Activated T-cell treated with anti-CD3 and anti-CD28 coated beads, Interleukin-2, amount 50 U/mL, for 48 hours (primary cell): ENCODE results near the gene AGFG1.

Source experiments
- DNase-seq, 2 experiments: peaks; one replicate each; pipeline ENCODE4 v3.0.0-alpha.2; 2020

AGFG1 gene

DNA sequence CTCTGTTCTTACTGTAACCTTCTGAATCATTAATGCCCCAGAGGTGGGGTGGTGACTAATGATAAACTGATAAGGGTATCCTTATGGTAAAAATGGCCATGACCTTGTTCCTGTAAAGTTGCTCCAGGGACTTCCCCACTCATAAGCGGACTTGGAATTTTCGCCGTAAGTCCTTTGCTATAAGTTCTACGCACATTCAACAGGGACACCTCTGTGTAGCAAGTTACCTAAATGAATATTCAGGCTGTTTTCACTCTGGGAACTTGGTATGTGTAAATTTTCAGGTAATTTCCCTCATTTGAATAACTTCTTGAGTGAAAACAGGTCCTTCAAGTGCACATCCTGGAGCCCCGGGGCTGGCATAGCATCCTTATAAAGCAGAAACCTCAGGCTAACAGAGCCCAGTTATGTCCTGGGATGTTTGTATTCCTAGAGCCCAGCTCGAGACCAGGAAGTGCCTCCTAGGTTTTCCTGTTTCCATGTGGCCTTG is 9.4 kb upstream of the AGFG1 start:
- peak; percentile 55 to 64 for DNase-seq

DNA sequence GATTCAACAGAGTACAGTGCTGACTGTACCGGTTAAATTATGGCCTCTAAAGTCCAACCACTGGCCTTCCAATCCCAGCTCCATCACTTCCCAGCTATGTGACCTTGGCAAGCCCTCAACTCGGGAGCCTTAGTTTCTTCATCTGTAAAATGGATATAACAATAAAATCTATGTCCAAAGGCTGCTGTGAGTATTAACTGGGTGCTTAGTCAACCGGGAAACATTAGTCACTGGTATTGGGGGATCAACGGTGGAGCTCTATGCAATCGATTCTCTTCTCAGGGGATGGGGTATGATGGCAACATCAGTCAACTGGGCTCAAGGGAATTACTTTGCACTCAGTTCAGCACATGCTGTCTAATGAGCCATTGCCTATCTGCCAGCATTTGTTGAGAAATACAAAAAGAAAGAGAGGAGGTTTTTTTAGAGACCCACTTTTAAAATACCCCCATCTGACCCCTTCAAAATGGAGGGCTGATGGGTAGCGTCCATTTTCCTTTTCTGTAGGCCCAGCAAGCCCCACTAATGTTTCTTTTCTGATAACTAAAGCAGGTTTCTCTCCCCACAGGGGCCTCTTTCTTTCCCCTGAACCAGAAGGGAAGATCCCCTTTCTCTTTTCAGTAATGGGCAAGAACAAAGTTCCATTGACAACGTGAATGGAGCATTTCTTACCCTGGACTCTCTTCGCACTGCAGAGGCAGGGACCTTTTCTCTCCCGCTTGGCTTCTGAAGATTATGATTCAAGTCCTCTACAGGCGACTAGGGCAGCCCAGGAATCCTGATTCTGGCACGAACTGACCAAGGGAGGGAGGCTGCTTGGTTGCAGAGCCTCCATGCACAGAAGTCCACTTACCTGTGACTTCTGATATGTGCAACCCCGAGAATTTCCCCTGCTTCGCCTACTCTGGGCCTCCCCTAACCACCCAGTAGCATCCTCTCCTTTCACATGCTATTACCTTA is 8.7 kb upstream of the AGFG1 start:
- peak; percentile 60 to 62 for DNase-seq

DNA sequence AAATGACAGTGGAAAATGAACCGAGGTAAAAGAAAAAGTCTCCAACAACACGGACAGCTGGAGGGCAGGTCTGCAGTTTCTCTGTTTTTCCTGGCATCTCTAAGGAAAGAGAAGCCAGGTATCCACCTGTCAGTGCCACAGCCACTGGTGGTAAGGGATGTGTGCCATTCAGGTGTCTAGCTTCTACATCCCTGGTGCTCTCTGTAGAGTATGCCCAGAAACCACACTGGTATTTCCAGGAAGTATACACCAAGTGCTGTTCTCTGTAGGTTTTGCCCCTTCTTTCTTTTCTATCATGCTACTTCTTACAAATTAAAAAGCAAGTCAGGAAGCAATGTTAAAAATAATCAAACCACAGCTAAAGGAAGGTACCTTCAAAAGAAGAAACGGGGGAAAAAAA is 7.6 kb upstream of the AGFG1 start:
- peak in 1 of 2 experiments; percentile 47 for DNase-seq

DNA sequence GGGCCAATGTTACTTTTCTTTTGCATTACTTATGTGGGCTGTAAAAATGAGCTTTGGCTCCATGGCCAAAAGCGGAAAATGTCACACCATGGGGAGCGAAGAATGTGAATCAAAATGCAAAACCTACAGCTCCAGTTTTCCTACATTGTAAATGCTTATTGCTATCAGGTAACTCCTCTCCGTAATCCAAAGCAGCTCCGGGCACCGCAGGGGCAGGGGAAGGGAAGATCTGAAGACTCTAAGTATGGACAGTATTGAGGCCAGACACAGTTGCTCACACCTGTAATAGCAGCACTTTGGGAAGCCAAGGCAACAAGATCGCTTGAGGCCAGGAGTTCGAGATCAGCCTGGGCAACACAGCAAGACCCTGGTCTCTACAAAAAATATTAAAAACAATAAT is 7.1 kb upstream of the AGFG1 start:
- DNase-seq: peak in 1 of 2 experiments; percentile 48

DNA sequence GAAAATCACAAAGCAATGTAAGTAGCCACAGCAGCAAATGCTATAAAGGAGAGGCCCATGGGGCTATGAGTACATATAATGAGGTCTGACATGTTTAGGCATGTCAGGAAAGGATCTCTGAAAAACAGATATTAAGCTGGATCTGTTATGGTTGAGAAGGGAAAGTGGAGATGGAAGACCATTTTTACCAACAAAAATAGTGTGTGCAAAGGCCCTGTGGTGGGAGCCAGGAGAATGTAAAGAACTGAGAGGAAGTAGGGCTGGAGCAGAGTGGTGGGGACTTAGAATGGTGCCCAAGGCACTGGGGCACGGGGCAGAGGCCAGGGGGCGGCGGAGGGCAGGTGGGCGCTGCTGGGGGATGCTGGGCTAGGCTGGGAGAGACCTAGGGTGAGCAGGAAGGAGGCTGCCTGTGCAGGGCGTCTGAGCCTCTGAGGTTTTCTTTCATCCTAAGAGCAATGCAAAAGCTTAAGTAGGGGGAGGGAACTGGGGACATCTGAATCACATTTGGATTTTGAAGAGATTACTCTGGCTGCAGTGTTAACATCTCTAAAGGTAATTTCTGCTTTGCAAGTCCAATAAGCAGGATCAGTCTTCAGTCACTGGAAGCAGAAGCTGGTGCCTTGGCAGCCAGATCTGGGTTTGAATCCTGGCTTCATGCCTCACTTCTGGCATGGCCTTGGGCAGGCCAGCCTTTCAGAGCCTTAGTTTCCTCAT is 4.9 kb upstream of the AGFG1 start:
- DNase-seq: no peak

DNA sequence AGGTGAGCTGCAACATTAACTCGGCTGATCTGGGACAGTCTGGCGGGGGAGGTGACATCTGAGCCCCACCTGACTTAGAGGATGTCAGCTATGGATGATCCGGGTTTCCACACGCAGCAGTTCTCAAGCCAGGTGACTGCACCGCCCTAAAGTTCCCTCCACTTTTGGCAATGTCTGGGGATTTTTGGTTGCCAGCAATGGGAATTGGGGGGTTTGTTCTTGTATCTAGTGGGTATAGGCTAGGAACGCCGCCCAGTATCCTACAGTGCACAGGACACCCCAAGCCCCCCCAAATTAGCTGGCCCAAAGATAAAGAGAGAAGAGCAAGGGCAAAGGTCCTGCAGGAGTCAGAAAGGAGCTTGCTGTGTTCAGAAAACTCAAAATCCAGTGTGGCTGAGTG is 544 bp upstream of the AGFG1 start:
- DNase-seq: no peak

DNA sequence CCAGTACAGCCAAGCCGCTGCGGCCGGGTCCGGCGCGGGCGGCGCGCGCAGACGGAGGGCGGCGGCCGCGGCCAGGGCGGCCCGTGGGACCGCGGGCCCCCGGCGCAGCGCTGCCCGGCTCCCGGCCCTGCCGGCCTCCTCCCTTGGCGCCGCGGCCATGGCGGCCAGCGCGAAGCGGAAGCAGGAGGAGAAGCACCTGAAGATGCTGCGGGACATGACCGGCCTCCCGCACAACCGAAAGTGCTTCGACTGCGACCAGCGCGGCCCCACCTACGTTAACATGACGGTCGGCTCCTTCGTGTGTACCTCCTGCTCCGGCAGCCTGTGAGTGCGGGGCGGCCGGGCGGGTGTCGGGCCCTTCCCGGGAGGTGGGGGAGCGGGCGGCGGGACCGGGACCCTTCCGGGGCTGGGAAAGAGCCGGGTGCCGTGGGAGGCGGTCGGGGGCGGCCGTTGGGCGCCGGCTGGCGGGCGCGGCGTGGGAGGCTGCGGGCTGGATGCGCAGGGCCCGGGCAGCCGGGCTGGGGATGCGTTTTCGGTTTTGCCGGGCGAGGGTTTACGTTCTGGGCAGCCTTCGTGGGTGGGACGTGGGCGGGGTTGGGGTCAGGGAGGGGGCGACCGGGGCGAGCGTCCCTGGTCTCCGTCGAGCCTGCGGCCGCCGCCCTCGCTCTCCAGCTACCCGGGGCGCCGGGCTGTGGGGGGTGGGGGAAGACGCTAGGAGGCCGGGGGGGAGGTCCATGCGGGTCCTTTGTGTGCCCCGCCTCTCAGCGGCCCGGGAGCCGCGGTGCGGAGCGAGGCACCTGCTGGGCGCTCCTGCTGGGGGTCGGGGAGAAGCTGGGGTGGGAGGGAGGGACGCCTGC is 537 bp downstream of the AGFG1 start:
- DNase-seq: peak; percentile 64 to 66

DNA sequence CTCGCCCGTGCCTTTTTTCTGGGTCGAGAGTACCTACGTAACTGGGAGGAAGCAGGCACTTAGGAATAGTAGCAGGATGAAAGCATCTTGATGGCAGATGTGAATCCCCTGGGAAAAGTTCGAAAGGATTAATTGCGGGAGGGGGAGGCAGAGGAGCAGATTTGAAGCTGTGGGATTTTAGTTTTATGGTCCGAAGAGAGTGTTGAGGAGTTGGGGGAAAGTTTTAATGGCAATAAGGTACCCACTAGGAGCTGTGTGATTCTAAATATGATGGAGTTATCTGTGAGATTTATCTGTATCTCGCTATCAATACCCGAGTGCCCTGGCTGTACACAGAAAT is 1.1 kb downstream of the AGFG1 start:
- DNase-seq: no peak

DNA sequence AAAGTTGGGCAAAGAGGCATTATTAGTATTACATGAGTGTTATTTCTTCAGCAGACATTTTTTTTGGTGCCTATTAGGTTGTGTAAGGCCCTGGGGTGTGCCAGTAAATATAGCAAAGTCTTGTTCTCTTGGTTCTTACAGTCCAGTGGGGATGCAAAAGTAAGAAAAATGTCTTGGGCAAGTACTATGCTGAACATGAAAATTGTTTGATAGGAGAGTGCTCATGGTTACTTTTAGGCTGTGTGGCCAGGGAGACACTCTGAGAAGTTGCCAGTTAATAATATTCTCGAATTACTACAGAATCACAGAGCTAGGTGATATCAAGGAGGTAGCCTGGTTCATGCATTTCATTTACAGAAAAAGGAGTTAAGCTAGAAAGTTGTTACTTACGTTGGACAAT is 1.9 kb downstream of the AGFG1 start:
- no peak for DNase-seq

DNA sequence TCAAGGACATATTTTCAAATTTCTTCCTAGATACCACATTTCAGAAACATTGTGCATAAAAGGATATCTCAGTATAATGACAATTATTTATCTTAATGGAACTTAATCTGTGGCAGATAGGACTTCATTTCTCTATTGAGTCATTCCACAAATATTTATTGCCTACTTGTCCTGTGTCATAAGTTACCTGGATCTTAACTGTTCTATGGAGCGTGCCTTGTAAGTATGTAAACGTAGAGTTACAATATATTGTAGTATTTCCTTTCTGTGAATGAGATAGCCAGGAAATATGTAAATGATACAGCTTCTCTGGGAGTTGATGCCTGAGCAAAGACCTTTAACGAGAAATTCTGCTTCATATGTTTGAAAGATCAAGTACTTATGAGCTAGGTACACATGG is 2.5 kb downstream of the AGFG1 start:
- no peak for DNase-seq

DNA sequence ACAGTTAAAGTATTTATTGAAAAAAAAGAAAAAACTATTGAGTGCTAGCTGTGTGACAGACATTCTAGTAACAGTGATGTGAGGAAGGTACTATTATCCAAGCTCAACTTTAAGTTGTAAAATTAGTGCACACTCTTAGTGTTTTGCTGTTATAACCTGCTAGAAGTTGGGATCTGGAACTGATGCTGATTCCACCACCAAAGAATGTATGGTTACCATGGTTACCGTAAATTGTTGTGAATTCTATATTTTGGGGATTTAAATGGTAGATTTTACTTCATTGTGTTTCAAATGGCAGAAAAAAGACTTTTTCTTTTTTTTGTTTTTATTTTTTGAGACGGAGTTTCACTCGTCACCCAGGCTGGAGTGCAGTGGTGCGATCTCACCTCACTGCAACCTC is 5.3 kb downstream of the AGFG1 start:
- no peak for DNase-seq

DNA sequence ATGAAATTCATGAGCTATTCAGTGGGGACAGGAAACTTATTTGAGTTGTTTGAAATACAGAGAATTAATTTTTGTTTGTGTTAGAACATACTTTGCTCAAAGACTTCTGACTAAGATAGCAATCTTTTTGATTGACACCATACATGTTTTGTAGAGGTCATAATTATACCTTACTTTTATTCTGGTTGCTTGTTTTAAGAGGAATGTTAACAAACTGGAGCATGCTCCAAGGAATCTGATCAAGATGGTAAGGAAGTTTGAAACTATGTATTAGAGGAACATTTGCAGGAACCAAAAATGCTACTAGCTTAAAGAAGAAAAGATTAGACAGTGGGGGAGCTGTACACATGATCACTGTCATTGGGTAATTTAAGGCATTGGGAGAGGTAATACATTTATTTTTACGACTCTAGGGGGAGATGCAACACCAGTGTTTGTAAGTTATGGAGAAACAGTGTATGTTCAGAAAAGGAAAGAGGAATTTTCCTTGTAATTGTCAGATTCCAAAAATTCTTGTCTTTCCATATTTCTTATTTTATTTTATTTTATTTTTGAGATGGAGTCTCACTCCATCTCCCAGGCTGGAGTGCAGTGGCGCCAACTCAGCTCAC is 8.0 kb downstream of the AGFG1 start:
- DNase-seq: no peak

DNA sequence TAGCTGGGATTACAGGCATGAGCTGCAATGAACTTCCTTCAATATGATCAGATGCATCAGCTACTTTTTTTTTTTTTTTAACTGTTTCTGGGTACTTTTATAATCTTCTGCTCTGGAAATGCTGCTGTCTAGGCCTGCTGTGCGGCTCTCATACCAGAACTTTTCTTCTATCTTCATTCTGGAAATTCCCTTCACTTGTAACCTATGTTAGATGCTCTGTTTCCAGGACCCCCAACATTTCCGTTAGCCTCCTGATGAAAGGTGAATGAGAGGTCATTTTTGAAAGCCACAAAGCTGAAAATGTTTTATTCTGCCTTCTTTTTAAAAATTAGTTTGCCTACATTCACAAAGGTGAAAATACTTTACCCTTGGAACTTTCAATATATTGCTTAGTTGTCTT is 8.6 kb downstream of the AGFG1 start:
- no peak for DNase-seq

DNA sequence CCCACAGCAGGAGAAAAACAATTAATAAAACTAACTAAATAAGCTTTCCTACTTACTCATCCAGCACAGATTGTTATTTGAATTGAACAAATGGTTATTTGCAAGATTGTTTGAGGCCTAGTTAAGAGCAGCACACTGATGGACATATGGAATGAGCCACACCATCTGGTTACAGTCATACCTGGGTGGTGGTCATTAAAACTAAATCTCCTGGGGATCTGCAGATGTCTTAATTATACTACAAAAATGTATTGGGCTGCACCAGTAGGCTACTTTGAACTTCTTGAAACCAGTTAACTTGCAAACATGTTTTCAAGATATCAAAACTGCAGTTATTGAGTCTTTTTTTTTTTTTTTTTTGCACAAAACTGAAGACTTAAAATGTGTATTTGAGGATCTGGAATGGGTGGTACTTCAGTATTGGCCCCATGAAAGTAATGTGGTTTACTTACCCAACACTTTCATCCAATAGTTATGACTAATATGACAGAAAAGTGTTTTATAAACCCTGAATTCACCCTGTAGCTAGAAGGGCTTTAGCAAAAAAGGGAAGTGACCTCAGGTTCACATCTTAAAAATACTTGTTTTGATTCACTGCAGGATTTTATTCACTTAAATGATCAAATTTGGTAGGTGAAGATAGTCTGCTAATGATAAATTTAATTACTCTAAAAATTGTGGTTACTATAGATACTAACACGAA is 10.8 kb downstream of the AGFG1 start:
- no peak for DNase-seq

DNA sequence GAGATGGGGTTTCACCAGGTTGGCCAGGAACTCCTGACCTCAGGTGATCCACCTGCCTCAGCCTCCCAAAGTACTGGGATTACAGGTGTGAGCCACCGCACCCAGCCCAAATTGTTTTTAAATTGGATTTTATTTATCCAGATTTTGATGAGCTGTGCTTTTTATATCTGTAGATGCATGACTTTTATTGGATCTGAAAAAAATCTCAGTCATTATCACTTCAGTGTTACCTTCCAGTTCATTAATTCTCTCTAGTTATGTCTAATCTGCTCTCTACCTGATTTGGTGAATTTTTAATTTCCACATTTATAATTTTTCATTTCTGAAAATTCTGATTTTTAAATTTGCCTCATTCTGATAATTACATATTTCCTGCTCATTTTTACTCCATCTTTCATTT is 13.5 kb downstream of the AGFG1 start:
- DNase-seq: no peak

DNA sequence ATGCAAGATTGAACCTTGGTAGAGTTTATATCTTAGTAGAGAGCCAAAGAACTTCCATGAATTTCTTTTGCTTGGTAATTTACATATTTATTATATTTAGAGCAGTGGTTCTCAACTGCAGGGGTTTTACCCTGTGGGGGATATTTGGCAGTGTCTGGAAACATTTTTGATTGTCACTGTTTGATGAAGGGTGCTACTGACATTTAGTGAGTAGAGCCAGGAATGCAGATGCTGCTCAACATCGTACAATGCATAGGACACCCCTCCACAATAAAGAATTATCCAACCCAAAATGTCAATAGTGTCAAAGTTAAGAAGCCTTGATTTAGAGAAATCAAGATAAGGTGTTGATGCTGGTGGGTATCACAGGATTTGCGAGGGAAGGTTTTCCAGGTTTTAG is 14.7 kb downstream of the AGFG1 start:
- DNase-seq: no peak

DNA sequence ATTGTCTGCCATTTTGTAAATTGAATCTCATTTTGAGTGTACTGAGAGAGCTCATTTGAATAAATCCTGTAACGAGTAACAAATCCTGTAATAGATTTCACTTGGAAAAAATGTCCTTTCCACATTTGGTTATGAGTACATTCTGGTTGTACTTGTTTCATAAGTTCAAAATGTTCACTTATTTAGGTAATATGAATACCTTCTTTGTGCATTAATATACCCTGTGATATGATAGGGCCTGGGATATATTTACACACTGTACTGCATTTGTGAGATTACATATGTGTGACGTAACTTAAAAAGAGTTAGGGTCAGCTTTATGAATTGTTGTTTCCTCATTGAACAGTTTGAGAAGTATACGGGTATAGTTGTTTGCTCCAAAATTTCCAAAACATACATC is 16.1 kb downstream of the AGFG1 start:
- DNase-seq: no peak

DNA sequence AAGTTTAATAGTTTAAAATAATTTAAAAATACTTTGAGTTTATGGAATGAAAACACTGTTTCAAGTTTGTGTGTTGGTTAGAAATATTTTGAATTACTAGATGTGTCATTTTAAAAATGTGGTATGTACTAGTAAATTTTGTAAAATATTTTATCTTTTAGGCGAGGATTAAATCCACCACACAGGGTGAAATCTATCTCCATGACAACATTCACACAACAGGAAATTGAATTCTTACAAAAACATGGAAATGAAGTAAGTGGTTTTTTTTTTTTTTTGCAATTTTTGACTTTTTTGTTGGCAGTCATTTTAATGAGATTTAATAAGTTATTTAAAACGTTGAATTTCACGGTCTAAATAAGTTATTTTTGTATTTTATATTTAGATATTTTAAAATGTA is 19.4 kb downstream of the AGFG1 start:
- DNase-seq: no peak

DNA sequence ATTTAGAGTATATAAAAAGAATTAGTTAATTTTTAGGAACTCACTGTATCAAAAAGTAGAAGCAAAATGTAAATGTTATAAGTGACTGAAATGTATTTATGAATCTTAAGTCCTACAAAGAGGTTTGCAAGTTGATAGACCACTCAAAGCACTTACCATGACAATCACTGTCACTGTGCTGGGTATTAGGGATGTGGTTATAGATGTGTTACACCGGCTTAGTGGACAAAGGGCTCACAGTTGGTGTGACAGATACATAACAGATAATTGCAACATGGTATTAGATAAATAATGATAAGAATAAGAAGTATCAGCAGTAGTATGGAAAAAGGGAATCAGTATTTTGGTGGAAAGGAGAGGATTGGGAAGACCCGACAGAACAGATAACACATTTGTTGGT is 21.6 kb downstream of the AGFG1 start:
- DNase-seq: no peak

DNA sequence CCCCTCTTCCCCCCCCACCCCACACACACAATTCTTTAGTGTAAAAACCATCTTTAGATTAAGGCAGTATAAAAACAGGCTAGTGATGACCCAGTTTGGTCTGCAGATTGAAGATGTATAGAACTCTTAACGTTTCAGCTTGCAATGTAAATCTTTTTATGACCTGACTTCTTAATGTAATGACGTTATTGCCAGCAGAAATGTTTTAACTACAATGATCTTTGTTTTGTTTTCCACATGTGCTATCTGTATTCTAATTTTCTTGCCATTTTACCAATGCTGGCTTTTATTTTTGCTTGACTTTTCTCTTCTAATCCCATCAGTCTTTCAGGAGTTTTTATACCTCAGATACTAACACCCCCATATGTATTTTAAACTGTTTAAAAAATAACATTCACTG is 25.2 kb downstream of the AGFG1 start:
- DNase-seq: no peak

DNA sequence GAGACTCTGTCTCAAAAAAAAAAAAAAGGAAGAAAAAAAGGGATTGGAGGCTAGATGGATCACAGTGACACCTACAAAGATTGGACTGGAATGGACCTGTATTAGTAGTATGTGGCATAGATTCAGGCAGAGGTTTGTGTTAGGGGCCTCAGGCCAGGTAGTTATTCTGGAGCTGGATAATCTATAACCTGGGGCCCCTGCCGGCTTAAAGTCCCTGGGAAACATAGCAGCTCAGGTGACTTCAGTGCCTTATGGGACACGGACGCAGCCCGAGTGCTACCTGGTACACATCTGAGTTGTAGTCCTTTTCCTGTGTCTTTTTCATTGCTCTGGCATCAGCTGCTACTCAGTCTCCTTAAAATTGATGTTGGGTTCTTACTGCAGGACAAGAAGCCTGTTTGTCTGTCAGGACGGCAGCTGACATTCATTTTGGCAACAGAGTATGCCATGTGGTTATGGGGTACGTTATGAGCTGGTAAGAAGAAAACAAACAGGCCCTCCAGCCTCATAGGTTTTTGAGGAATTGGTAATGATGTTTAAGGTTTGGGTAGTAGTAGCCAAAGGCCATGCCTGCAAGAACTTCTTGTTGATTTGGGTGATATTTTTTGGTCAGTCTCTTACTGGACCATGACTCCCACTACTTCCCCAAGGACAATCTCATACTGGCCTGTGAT is 27.8 kb downstream of the AGFG1 start:
- no peak for DNase-seq

DNA sequence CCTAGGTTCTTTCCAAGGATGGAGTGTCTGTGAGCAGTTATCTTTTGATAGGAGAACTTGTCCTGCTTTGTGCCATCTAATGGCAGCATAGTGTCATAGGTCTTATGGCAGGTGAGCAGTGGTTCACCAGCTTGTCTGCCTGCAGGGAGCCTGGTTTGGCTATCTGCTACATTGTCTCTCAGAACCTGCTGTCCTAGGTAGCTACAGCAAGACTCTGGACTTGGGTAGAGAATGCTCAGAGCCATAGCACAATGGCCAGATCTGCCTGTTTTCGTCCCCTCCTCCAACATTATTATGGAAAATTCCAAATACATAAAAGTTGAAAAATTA is 28.3 kb downstream of the AGFG1 start:
- DNase-seq: no peak
